ENCODE data around the gene DHRS7B.

DNA sequence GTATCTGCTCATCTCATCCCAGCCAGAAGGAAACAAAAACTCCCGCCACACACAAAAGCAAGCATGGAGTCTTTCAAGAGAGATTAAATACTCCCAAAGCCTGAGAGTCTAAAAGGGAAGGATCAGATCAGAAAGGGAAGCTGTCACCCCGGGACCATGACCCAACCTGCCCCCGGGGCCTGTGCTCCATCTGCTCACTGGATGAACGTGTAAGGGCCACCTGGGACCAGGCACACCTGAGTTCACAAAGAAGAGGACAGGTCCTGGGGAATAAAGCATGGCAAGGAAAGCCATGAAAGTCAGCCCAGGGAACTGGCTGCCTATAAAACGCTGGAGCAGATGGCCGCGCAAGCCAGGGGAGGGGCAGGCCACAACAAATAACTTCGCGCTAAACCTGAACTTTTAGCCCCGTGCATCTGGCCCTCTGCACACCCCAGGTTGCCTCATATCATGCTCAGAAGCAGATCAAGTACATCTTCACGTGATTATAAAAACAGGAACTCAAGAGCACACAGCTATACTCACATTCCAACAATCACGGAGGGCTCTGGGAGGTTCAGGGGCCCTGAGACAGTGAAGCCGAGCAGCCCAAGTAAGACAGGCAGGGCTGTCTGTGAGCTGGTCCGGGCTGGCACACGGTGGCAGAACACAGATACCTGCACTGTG lies 83.8 kb downstream of the DHRS7B start:
- TF ChIP-seq EP300 (IDR thresholded peaks at IDR 0.05) (no peak), POLR2A (IDR thresholded peaks at IDR 0.05) (no peak)
